ENCODE measurements around the gene PTCD3. TPM values are rescaled to one million over a fixed set of nuclear protein-coding genes. Genes with fewer than 3 reads are reported as not detected.

The PTCD3 gene
- total RNA-seq, 1 experiment from 2014 or later, result 180 TPM

GRCh38 chr2:86176597-86176996 is 70.6 kb downstream of the PTCD3 start:
- no peak for DNase-seq

More at GRCh38 chr2:86176597-86176996, 70.6 kb downstream of the PTCD3 start:
- no peak overlapping the region for H3K9ac ChIP-seq (ENCODE audit: extremely low read depth, insufficient read length, low read length)
- H2BK20ac ChIP-seq (ENCODE audit: low read depth, low read length, poor library complexity, severe bottlenecking), result no peak overlapping the region
- H3K4ac ChIP-seq (ENCODE audit: low read depth, low read length), result no peak overlapping the region
- H2AFZ ChIP-seq (ENCODE audit: low read length), result no peak overlapping the region
- H3K27ac ChIP-seq (ENCODE audit: insufficient read length, low read depth, low read length), result no peak overlapping the region
- no peak overlapping the region for H2BK12ac ChIP-seq (ENCODE audit: insufficient read length, low read depth, low read length)
- H2BK120ac ChIP-seq (ENCODE audit: low read depth, low read length, poor library complexity, severe bottlenecking), result no peak overlapping the region
- no peak overlapping the region for H4K5ac ChIP-seq (ENCODE audit: insufficient read length, low read depth, low read length)
- no peak overlapping the region for H4K91ac ChIP-seq (ENCODE audit: insufficient read length, low read depth, low read length)
- H2BK15ac ChIP-seq (ENCODE audit: low read depth, low read length), result no peak overlapping the region
- TF ChIP-seq CTCF (conservative IDR thresholded peaks at IDR 0.05), result no peak
- no peak overlapping the region for H2BK5ac ChIP-seq (ENCODE audit: insufficient read length, low read length)
- no peak overlapping the region for H4K8ac ChIP-seq (replicated peaks; ENCODE audit: insufficient read length, low read depth, low read length)
- no peaks in the 10 kb centered on the region for H3K4me1 ChIP-seq (ENCODE audit: insufficient read depth, low read length)
- H3T11ph ChIP-seq (ENCODE audit: low read length), result no peak overlapping the region
- H3K9me3 ChIP-seq (ENCODE audit: control insufficient read depth, low read depth, low read length), result no peaks in the 10 kb centered on the region
- H4K20me1 ChIP-seq (ENCODE audit: control insufficient read depth, insufficient read depth, insufficient read length), result no peaks in the 10 kb centered on the region
- H3K23me2 ChIP-seq (ENCODE audit: insufficient read length, low read depth, low read length, poor library complexity, severe bottlenecking), result no peaks in the 10 kb centered on the region
- H3K56ac ChIP-seq (ENCODE audit: insufficient read length, low read depth, low read length), result no peak overlapping the region
- no peaks in the 10 kb centered on the region for H3K27me3 ChIP-seq (ENCODE audit: insufficient read depth, low read length)
- H3K79me2 ChIP-seq (ENCODE audit: insufficient read depth, low read length), result no peaks in the 10 kb centered on the region
- no peak overlapping the region for H3K4me3 Mint-ChIP-seq
- H3K27ac Mint-ChIP-seq, result no peak overlapping the region
- peaks cover 12 to 54% (median 42%) of the 10 kb centered on the region in 3 experiments; a peak in 6 of 7 replicates for H3K36me3 Mint-ChIP-seq (ENCODE audit: insufficient read depth in 1 of 3, low read depth in 3 of 3)
- H3K27me3 Mint-ChIP-seq (ENCODE audit: low read depth), result no peaks in the 10 kb centered on the region
- H3K79me1 ChIP-seq (ENCODE audit: insufficient read depth, low read depth, low read length, poor library complexity, severe bottlenecking), result no peaks in the 10 kb centered on the region
- no peak overlapping the region for H3K18ac ChIP-seq (ENCODE audit: insufficient read length, low read depth, low read length)
- no peaks in the 10 kb centered on the region for H3K4me1 Mint-ChIP-seq
- no peak overlapping the region for H2AK5ac ChIP-seq (ENCODE audit: insufficient read length, low read length)
- no peak overlapping the region for H3K4me2 ChIP-seq (ENCODE audit: insufficient read depth, insufficient read length, low read length)
- no peak overlapping the region for H3K23ac ChIP-seq (ENCODE audit: insufficient read length, low read depth, low read length)
- no peak overlapping the region for H3K14ac ChIP-seq (ENCODE audit: insufficient read depth, low read length)
- no peaks in the 10 kb centered on the region for H3K9me3 Mint-ChIP-seq

Data from H9 (cell line).